Upper lobe of right lung (tissue), 1 donor: Measurements from ENCODE around the gene EPO. TPM values are rescaled to one million over a fixed set of nuclear protein-coding genes. Genes with fewer than 3 reads are reported as not detected.

Source experiments
- ATAC-seq: fragments of 200-7000 bp; cut with Tn5 transposase; one replicate; pipeline ENCODE4 v1.9.1; 2020; ENCODE audit warnings: mild to moderate bottlenecking, moderate library complexity
- DNase-seq: peaks from one replicate; pipeline ENCODE4 v3.0.0-alpha.2; 2020
- H3K27ac ChIP-seq: fragments of 200-600 bp; one replicate; pipeline ENCODE4 v1.8.0; 2022
- H3K27me3 ChIP-seq: fragments of 200-600 bp; one replicate; pipeline ENCODE4 v1.8.0; 2022; ENCODE audit warnings: mild to moderate bottlenecking
- H3K36me3 ChIP-seq: fragments of 200-600 bp; one replicate; pipeline ENCODE4 v1.8.0; 2022
- H3K4me1 ChIP-seq: fragments of 200-600 bp; one replicate; pipeline ENCODE4 v1.8.0; 2022
- H3K4me3 ChIP-seq: fragments of 200-600 bp; one replicate; pipeline ENCODE4 v1.8.0; 2022; ENCODE audit warnings: mild to moderate bottlenecking
- H3K9me3 ChIP-seq: fragments of 200-600 bp; one replicate; pipeline ENCODE4 v1.8.0; 2022
- CTCF ChIP-seq: fragments of 200-600 bp; IDR thresholded peaks from one replicate; pipeline ENCODE4 v1.8.0; 2022; ENCODE audit warnings: antibody characterized with exemption
- intact Hi-C: fragments of 100-400 bp; cut with DNase I; formaldehyde crosslinking; loops from one replicate; pipeline ENCODE4 v1.11.0; 2022
- total RNA-seq: library from RNA; stranded (reverse); fragmentation: NEBNext Ultra II Directional; extraction: Animal tissue kit (Norgen Biotek cat#: 25700); gene quantifications from one replicate; pipeline ENCODE4 v1.2.1, GENCODE V29; 2021
- donor health status: DM: no; HTN: yes; CAD: no; lungs with severe emphysema.

Gene EPO
- total RNA-seq, 1 donor from 2014 or later: not detected

- ATAC-seq: no peak
- Histone ChIP-seq H3K4me1 (no peaks in the 10 kb centered on the region), H3K9me3 (no peaks in the 10 kb centered on the region), H3K27ac (no peak overlapping the region), H3K4me3 (no peak overlapping the region), H3K27me3 (no peaks in the 10 kb centered on the region), H3K36me3 (no peaks in the 10 kb centered on the region)
- no peak for TF ChIP-seq CTCF
- no peak for DNase-seq
- intact Hi-C loops: no loop called here
These were observed 45.0 kb downstream of the EPO start for GRCh38 chr7:100765250-100765649.

GRCh38 chr7:100768784-100769183, 48.5 kb downstream of the EPO start:
- TF ChIP-seq CTCF: no peak
- no peaks in the 10 kb centered on the region for H3K9me3 ChIP-seq
- DNase-seq (no peak), ATAC-seq (no peak)
- H3K4me1 ChIP-seq: no peaks in the 10 kb centered on the region
- H3K36me3 ChIP-seq: no peaks in the 10 kb centered on the region
- H3K27me3 ChIP-seq: no peaks in the 10 kb centered on the region
- no peak overlapping the region for H3K27ac ChIP-seq
- intact Hi-C loops: no loop called here
- no peak overlapping the region for H3K4me3 ChIP-seq

Other genes with a start within 250 kb of the EPO start
- gene TSC22D4, start 241.3 kb upstream of the EPO start, total RNA-seq: 51.8 TPM
- gene NYAP1, start 236.5 kb upstream of the EPO start, total RNA-seq: 0.55 TPM
- gene AGFG2, start 181.3 kb upstream of the EPO start, total RNA-seq: 36.0 TPM
- 6.4 TPM for gene SAP25, start 146.6 kb upstream of the EPO start, total RNA-seq
- gene LRCH4, start 134.3 kb upstream of the EPO start, total RNA-seq: 88.0 TPM
- 1.4 TPM for gene FBXO24, start 134.1 kb upstream of the EPO start, total RNA-seq
- gene PCOLCE, start 118.1 kb upstream of the EPO start, total RNA-seq: 57.2 TPM
- gene MOSPD3, start 107.9 kb upstream of the EPO start, total RNA-seq: 14.7 TPM
- 0.41 TPM for gene TFR2, start 78.9 kb upstream of the EPO start, total RNA-seq
- gene ACTL6B, start 64.0 kb upstream of the EPO start, total RNA-seq: not detected
- gene GNB2, start 46.7 kb upstream of the EPO start, total RNA-seq: 208 TPM
- 44.5 TPM for gene GIGYF1, start 26.2 kb upstream of the EPO start, total RNA-seq
- gene POP7, start 14.3 kb upstream of the EPO start, total RNA-seq: 20.2 TPM
- not detected for gene ZAN, start 13.1 kb downstream of the EPO start, total RNA-seq
- gene EPHB4, start 107.1 kb downstream of the EPO start, total RNA-seq: 117 TPM
- gene SLC12A9, start 132.2 kb downstream of the EPO start, total RNA-seq: 39.2 TPM
- gene TRIP6, start 146.9 kb downstream of the EPO start, total RNA-seq: 65.3 TPM
- gene SRRT, start 154.6 kb downstream of the EPO start, total RNA-seq: 105 TPM
- gene UFSP1, start 169.2 kb downstream of the EPO start, total RNA-seq: 3.1 TPM
- 2.9 TPM for gene ACHE, start 175.4 kb downstream of the EPO start, total RNA-seq
- gene MUC3A, start 229.1 kb downstream of the EPO start, total RNA-seq: 2.7 TPM
- gene MUC12, start 249.1 kb downstream of the EPO start, total RNA-seq: not detected